Colonic mucosa (tissue), 4 donors: ENCODE results near the gene EHBP1. TPM values are rescaled to one million over a fixed set of nuclear protein-coding genes. Genes with fewer than 3 reads are reported as not detected.
A peak's percentile ranks its signal among the peaks of the same experiment; 100 is the strongest.

Experiments
- DNase-seq: peaks from one replicate; pipeline ENCODE4 v3.0.0-alpha.2; 2020
- H3K27ac ChIP-seq: fragments of 200-600 bp; one replicate; pipeline ENCODE4 v1.8.0; 2021
- H3K27me3 ChIP-seq: fragments of 200-600 bp; one replicate; pipeline ENCODE4 v1.8.0; 2021
- H3K36me3 ChIP-seq: fragments of 200-600 bp; one replicate; pipeline ENCODE4 v1.8.0; 2021
- H3K4me1 ChIP-seq: fragments of 200-600 bp; one replicate; pipeline ENCODE4 v1.8.0; 2021; ENCODE audit warnings: mild to moderate bottlenecking
- H3K4me3 ChIP-seq: fragments of 200-600 bp; one replicate; pipeline ENCODE4 v1.8.0; 2021
- H3K9ac ChIP-seq, 2 donors: one replicate each; pipeline ENCODE4 v1.7.0; 2013; ENCODE audit warnings: control low read depth in 2 of 2, low read depth in 2 of 2, low read length in 2 of 2
- H3K9me3 ChIP-seq: fragments of 200-600 bp; one replicate; pipeline ENCODE4 v1.8.0; 2021
- CTCF ChIP-seq: fragments of 200-600 bp; IDR thresholded peaks from one replicate; pipeline ENCODE4 v1.8.0; 2022; ENCODE audit warnings: antibody characterized with exemption, mild to moderate bottlenecking
- intact Hi-C: fragments of 100-400 bp; cut with DNase I; formaldehyde crosslinking; loops from one replicate; pipeline ENCODE4 v1.14.1; 2022
- total RNA-seq, 2 donors: library from RNA; stranded (reverse); fragmentation: NEBNext Ultra II Directional in 1 of 2; extraction: Animal tissue kit (Norgen Biotek cat#: 25700) in 1 of 2; gene quantifications; one replicate each; pipeline ENCODE4 v1.2.1, GENCODE V29; 2021
- donor health status: healthy.
- donor health status: DM: no; HTN: no; CAD: no.
- donor health status: DM: no; HTN: no; CAD: no.

EHBP1 gene
- total RNA-seq, 2 donors from 2014 or later, result 23.6 to 32.7 TPM

- H3K27me3 ChIP-seq, result no peaks in the 10 kb centered on the region
- intact Hi-C loops, result no loop called here
- no peaks in the 10 kb centered on the region for H3K4me1 ChIP-seq
- DNase-seq, result no peak
- no peak overlapping the region for H3K27ac ChIP-seq
- no peak for TF ChIP-seq CTCF
- no peak overlapping the region for H3K4me3 ChIP-seq
- no peaks in the 10 kb centered on the region for H3K9me3 ChIP-seq
- H3K36me3 ChIP-seq, result no peaks in the 10 kb centered on the region
- H3K9ac ChIP-seq, result no peak overlapping the region
These were observed 13.3 kb upstream of the EHBP1 start for GRCh38 chr2:62692225-62692624.

DNA sequence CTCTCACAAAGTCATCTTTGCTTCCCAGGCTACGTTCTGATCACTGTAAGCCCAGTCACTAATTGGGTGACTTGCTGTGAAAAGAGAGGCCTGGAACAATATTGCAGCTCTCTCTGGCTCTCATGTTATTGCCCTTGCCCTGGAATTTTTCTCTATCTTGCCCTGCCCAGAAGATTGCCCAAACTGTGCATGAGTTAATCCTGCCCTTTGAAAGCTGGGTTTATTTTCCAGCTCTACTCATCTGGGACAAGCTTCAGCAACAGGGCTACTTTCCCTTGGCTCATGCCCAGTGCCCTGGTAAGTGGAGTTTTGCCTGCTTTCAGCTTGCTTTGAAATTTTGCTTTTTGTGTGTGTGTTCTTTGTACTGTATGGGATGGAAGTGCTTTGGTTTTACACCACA lies 6.9 kb upstream of the EHBP1 start:
- Histone ChIP-seq H3K4me3 (no peak overlapping the region), H3K27me3 (no peaks in the 10 kb centered on the region), H3K36me3 (no peaks in the 10 kb centered on the region), H3K9me3 (no peaks in the 10 kb centered on the region), H3K4me1 (no peaks in the 10 kb centered on the region), H3K9ac (no peak overlapping the region), H3K27ac (no peak overlapping the region)
- intact Hi-C loops, result no loop called here
- DNase-seq, result no peak
- no peak for TF ChIP-seq CTCF

- H3K36me3 ChIP-seq, result no peaks in the 10 kb centered on the region
- no peaks in the 10 kb centered on the region for H3K9me3 ChIP-seq
- peak overlapping the region; percentile 33 to 74 for H3K9ac ChIP-seq
- H3K4me1 ChIP-seq, result peaks cover 3% of the 10 kb centered on the region
- H3K27me3 ChIP-seq, result no peaks in the 10 kb centered on the region
- peak overlapping the region; percentile 85 for H3K27ac ChIP-seq
- DNase-seq, result no peak
- TF ChIP-seq CTCF, result no peak
- peak overlapping the region; percentile 78 for H3K4me3 ChIP-seq
- intact Hi-C loops, result loop anchor here (10.0 kb wide), 1 partner anchor 200 kb away; the partner anchor contains the start of gene TMEM17
These were observed 883 bp upstream of the EHBP1 start for GRCh38 chr2:62704654-62705006.

DNA sequence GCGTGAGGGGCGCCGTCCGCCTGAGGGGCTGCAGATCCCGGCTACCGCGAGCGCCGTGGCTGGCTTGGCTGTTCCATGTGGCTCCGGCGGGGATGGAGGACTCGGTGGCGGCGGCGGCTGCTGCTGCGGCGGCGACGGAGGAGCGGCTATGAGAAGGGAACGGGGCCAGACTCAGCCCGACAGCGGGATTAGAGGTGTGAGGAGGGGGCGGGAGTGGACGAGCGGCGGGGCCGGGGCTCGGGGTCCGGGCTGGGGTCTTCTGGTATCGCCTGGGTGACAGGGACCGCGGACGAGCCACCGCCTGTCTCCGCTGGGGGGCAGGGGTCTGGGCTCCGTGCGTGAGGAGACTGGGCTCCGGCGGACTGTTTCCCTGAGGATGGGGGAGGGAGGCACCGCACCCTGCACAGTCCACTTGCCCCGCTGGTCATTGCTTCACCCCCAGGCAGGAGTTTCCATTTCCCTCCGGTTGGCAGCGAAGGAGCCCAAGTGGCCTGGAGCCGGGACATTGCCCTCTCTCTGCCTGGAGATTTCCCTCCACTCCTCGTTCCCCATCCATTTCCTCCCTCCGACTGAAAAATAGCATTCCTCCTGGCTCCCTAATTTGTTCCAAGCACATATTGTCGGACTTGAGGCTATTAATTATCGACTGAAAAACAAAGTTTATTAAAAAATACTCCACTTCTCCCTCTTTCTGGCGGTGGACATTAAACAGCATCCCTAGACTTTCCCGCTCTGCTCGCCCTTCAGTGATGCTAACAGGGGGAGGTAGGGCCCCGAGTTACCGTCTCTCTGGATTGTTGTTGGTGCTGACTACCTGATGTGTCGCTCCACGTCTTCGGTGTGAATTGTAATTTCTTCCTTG lies 577 bp downstream of the EHBP1 start:
- Histone ChIP-seq H3K9ac (peak overlapping the region; percentile 66 to 71), H3K4me1 (peaks cover 3% of the 10 kb centered on the region), H3K27ac (peak overlapping the region; percentile 80), H3K4me3 (peak overlapping the region; percentile 78), H3K36me3 (no peaks in the 10 kb centered on the region), H3K27me3 (no peaks in the 10 kb centered on the region), H3K9me3 (no peaks in the 10 kb centered on the region)
- TF ChIP-seq CTCF, result no peak
- DNase-seq, result peak; percentile 55
- intact Hi-C loops, result loop anchor here (10.0 kb wide), 1 partner anchor 201 kb away; the partner anchor contains the start of gene TMEM17

- no peak for TF ChIP-seq CTCF
- no peaks in the 10 kb centered on the region for H3K27me3 ChIP-seq
- H3K9me3 ChIP-seq, result no peaks in the 10 kb centered on the region
- no peaks in the 10 kb centered on the region for H3K36me3 ChIP-seq
- peak overlapping the region in 1 of 2 donors; percentile 66 for H3K9ac ChIP-seq
- H3K27ac ChIP-seq, result no peak overlapping the region
- peak; percentile 25 for DNase-seq
- peaks cover 3% of the 10 kb centered on the region for H3K4me1 ChIP-seq
- H3K4me3 ChIP-seq, result peak overlapping the region; percentile 78
- intact Hi-C loops, result loop anchor here (10.0 kb wide), 1 partner anchor 202 kb away; the partner anchor contains the start of gene TMEM17
These were observed 1.4 kb downstream of the EHBP1 start for GRCh38 chr2:62706721-62707521.
